KMS-11 (cell line): ENCODE results near the gene NOL4L.

Experiments used
- H2AFZ ChIP-seq: fragments of 200-600 bp; sonication (generic); 2 replicates; pipeline ENCODE4 v1.6.1; 2016; ENCODE audit warnings: antibody characterized with exemption, mixed run types, low read depth
- H3K27ac ChIP-seq: fragments of 200-600 bp; sonication (generic); 2 replicates; pipeline ENCODE4 v1.6.1; 2016; ENCODE audit warnings: mild to moderate bottlenecking, mixed run types
- H3K27me3 ChIP-seq: fragments of 200-600 bp; sonication (generic); 2 replicates; pipeline ENCODE4 v1.6.1; 2017; ENCODE audit warnings: mild to moderate bottlenecking, low read depth, mixed run types, moderate library complexity; ENCODE audit not compliant: insufficient read depth
- H3K36me3 ChIP-seq: fragments of 200-600 bp; sonication (generic); 2 replicates; pipeline ENCODE4 v1.6.1; 2017; ENCODE audit warnings: mild to moderate bottlenecking, mixed run types; ENCODE audit not compliant: insufficient read depth
- H3K4me1 ChIP-seq: fragments of 200-600 bp; sonication (generic); 2 replicates; pipeline ENCODE4 v1.6.1; 2016; ENCODE audit warnings: mild to moderate bottlenecking, low read depth, mixed run types; ENCODE audit not compliant: poor library complexity, severe bottlenecking
- H3K4me2 ChIP-seq: fragments of 200-600 bp; sonication (generic); 2 replicates; pipeline ENCODE4 v1.7.0; 2016; ENCODE audit warnings: mild to moderate bottlenecking, mixed run types
- H3K4me3 ChIP-seq: fragments of 200-600 bp; sonication (generic); IDR thresholded peaks from 2 replicates; pipeline ENCODE4 v1.6.1; 2017; ENCODE audit warnings: low read depth, low read length, mixed read lengths; ENCODE audit not compliant: insufficient read depth
- H3K79me2 ChIP-seq: fragments of 200-600 bp; sonication (generic); 2 replicates; pipeline ENCODE4 v1.6.1; 2016; ENCODE audit warnings: low read depth, mixed run types; ENCODE audit not compliant: insufficient read depth
- H3K9ac ChIP-seq: fragments of 200-600 bp; sonication (generic); 2 replicates; pipeline ENCODE4 v1.6.1; 2016; ENCODE audit warnings: mild to moderate bottlenecking, mixed run types
- H4K20me1 ChIP-seq: fragments of 200-600 bp; sonication (generic); 2 replicates; pipeline ENCODE4 v1.6.1; 2016; ENCODE audit warnings: mild to moderate bottlenecking, mixed run types; ENCODE audit not compliant: insufficient read depth
- CTCF ChIP-seq: fragments of 200-600 bp; sonication (generic); conservative IDR thresholded peaks from 2 replicates; pipeline ENCODE4 v1.6.1; 2017; ENCODE audit warnings: low read depth, mild to moderate bottlenecking, antibody characterized with exemption, low read length, moderate library complexity, mixed read lengths

Gene NOL4L

DNA sequence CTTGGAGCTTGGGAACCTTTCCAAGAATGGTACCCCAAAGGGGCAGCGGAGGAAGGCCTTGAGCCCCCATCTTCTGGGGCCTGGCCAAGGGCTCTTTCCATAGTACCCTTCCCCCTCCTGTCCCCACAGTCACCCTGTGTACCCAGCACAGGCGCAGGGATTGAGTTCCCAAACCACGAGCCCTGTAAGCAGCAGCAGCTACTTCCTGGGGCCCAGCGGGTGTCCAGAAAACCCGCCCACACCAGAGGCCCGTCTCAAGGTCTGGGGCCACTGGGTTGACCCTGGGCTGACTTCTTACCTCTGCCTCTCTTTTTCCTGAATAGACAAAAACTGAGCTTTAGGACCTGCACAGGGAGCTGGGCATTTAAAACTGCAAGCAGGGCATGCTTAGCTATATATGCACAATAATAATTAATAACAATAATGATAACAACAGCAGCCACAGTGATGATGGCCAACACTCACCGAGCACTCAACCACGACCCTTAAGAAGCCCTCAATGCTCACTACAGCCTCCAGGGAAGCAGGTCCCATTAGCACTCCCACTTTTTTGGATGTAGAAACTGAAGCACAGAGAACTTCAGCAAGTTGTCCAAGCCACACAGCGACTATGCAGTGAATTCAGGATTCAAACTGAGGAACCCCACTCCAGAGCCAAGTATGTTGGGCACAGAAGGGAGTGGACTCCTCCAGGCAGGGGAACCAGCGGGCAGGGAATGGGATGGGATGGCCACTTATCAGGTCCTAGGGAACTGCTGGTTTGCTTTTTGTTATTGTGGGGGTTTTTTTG is 14.5 kb downstream of the NOL4L start:
- Histone ChIP-seq H3K27ac (no peak overlapping the region), H3K36me3 (no peaks in the 10 kb centered on the region), H3K79me2 (0 out of 2 replicates have a peak, but pooled peaks cover 4% of the 10 kb centered on the region), H2AFZ (no peak overlapping the region), H3K27me3 (no peaks in the 10 kb centered on the region), H3K4me2 (peak overlapping the region; percentile 25), H4K20me1 (no peaks in the 10 kb centered on the region), H3K9ac (0 out of 2 replicates have a peak overlapping the region, but pooled peaks have one; percentile 5), H3K4me3 (no peak overlapping the region), H3K4me1 (peaks cover 38% of the 10 kb centered on the region)
- TF ChIP-seq CTCF, result no peak

- Histone ChIP-seq H3K4me3 (no peak overlapping the region), H2AFZ (no peak overlapping the region), H3K9ac (0 out of 2 replicates have a peak overlapping the region, but pooled peaks have one; percentile 5), H3K36me3 (no peaks in the 10 kb centered on the region), H3K27me3 (no peaks in the 10 kb centered on the region), H3K4me2 (peak overlapping the region; percentile 25), H3K27ac (no peak overlapping the region), H3K4me1 (peaks cover 33% of the 10 kb centered on the region), H4K20me1 (no peaks in the 10 kb centered on the region), H3K79me2 (0 out of 2 replicates have a peak, but pooled peaks cover 4% of the 10 kb centered on the region)
- no peak for TF ChIP-seq CTCF
Measured at GRCh38 chr20:32569380-32570305, 15.5 kb downstream of the NOL4L start.

- no peak for TF ChIP-seq CTCF
- Histone ChIP-seq H3K27me3 (no peaks in the 10 kb centered on the region), H2AFZ (no peak overlapping the region), H3K27ac (no peak overlapping the region), H3K79me2 (0 out of 2 replicates have a peak, but pooled peaks cover 4% of the 10 kb centered on the region), H3K9ac (no peak overlapping the region), H3K4me1 (peaks cover 27% of the 10 kb centered on the region), H3K36me3 (no peaks in the 10 kb centered on the region), H4K20me1 (no peaks in the 10 kb centered on the region), H3K4me3 (no peak overlapping the region), H3K4me2 (no peak overlapping the region)
Measured at GRCh38 chr20:32569018-32569379, 16.1 kb downstream of the NOL4L start.

DNA sequence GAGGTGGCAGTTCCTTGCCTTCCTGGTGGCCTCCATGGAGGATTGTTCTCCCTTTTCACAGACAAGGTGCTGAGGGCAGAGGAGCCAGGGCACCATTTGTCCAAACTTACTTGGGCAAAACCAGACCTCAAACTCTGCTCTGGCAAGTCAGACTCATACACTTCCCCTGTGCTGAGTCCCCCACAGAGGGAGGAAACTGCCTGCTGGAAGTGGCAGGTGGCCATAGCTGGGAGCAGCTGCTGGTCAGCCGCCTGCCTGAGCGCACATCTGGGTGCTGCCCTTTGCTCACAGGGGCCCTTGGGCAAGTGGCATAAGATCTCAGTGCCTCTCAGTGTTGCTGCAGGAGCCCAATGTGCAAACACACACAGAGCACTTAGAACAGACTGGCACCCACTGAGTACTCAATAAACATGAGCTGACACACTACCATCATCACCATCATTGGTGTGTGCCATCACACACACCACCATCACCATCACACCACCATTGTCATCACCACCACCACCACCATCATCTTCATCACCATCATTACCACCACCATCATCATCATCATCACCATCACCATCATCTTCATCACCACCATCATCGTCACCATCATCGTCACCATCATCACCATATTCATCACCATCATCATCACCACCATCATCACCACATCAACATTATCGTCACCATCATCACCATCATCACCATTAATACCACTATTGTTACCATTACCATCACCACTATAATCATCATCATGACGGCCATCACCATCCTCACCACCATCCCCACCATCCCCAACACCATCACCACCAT is 17.6 kb downstream of the NOL4L start:
- H3K4me1 ChIP-seq, result peaks cover 27% of the 10 kb centered on the region
- H2AFZ ChIP-seq, result no peak overlapping the region
- H3K79me2 ChIP-seq, result 0 out of 2 replicates have a peak, but pooled peaks cover 4% of the 10 kb centered on the region
- H3K9ac ChIP-seq, result no peak overlapping the region
- H3K27me3 ChIP-seq, result no peaks in the 10 kb centered on the region
- H3K4me2 ChIP-seq, result no peak overlapping the region
- H4K20me1 ChIP-seq, result no peaks in the 10 kb centered on the region
- H3K27ac ChIP-seq, result no peak overlapping the region
- H3K36me3 ChIP-seq, result no peaks in the 10 kb centered on the region
- no peak for TF ChIP-seq CTCF
- H3K4me3 ChIP-seq, result no peak overlapping the region
